Measurements from ENCODE around the gene CCDC171. TPM values are rescaled to one million over a fixed set of nuclear protein-coding genes. Genes with fewer than 3 reads are reported as not detected.

CCDC171 gene
- total and polyA plus RNA-seq, 10 of the 15 experiments (the other 5 are each of a cell fraction or from before 2014, with no cell fraction given): 1.00 to 7.2 (median 2.8) TPM

- WGBS (ENCODE audit: insufficient coverage, insufficient replicate concordance, low lambda C conversion rate, missing lambda C conversion rate): 83% methylated on average over 8 of the region's 8 CpGs
- in situ Hi-C loops (cut with MboI) (no loop called here), intact Hi-C loops (cut with micrococcal nuclease; ENCODE audit: unreplicated experiment) (no loop called here)
- H3K27ac ChIP-seq (ENCODE audit: control insufficient read depth, insufficient read depth): no peak overlapping the region
- BruUV-seq (replicated peaks): no TSS peak
- no peaks in the 10 kb centered on the region for H3K79me2 ChIP-seq (ENCODE audit: control insufficient read depth, insufficient read depth, low read length)
- H3K36me3 ChIP-seq (ENCODE audit: control insufficient read depth in 2 of 2, insufficient read depth in 2 of 2, low read length in 1 of 2): no peaks in the 10 kb centered on the region
- DNase-seq (ENCODE audit: low read depth, low spot score) (no peak), FAIRE-seq (no peak), ATAC-seq (no peak)
- no peak for TF ChIP-seq TCF12 (IDR thresholded peaks at IDR 0.05; ENCODE audit: low read depth, low read length)
- no peak for TF ChIP-seq GATAD2B (conservative IDR thresholded peaks at IDR 0.05; ENCODE audit: low read depth)
- TF ChIP-seq, protein P1, sequence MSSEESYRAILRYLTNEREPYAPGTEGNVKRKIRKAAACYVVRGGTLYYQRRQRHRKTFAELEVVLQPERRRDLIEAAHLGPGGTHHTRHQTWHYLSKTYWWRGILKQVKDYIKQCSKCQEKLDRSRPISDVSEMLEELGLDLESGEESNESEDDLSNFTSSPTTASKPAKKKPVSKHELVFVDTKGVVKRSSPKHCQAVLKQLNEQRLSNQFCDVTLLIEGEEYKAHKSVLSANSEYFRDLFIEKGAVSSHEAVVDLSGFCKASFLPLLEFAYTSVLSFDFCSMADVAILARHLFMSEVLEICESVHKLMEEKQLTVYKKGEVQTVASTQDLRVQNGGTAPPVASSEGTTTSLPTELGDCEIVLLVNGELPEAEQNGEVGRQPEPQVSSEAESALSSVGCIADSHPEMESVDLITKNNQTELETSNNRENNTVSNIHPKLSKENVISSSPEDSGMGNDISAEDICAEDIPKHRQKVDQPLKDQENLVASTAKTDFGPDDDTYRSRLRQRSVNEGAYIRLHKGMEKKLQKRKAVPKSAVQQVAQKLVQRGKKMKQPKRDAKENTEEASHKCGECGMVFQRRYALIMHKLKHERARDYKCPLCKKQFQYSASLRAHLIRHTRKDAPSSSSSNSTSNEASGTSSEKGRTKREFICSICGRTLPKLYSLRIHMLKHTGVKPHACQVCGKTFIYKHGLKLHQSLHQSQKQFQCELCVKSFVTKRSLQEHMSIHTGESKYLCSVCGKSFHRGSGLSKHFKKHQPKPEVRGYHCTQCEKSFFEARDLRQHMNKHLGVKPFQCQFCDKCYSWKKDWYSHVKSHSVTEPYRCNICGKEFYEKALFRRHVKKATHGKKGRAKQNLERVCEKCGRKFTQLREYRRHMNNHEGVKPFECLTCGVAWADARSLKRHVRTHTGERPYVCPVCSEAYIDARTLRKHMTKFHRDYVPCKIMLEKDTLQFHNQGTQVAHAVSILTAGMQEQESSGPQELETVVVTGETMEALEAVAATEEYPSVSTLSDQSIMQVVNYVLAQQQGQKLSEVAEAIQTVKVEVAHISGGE (CRISPR knock-in tag; IDR thresholded peaks at IDR 0.05): no peak
- no peak for TF ChIP-seq IRF4 (IDR thresholded peaks at IDR 0.05; ENCODE audit: low read depth, low read length)
- TF ChIP-seq ZSCAN29 (IDR thresholded peaks at IDR 0.05): no peak
- no peak for TF ChIP-seq SMAD1 (IDR thresholded peaks at IDR 0.05; ENCODE audit: low read depth, partially characterized antibody)
- CTCF ChIA-PET: interaction anchor here (1.7 to 5.0 kb wide), 3 partner anchors 9 to 19 kb away, joined by 6 to 23 read pairs (median 10); no protein-coding TSS in a partner anchor
- SMC1A ChIA-PET (ENCODE audit: uncharacterized antibody, unreplicated experiment): interaction anchor here (1.5 to 7.5 kb wide), 3 partner anchors 13 to 56 kb away, joined by 3 to 57 read pairs (median 4); partner anchors contain the start of gene PSIP1
- POLR2A ChIA-PET: no interaction called here
- H3K4me1 ChIP-seq (ENCODE audit: control insufficient read depth, insufficient read depth, low read length): peaks cover 12% of the 10 kb centered on the region; the same call in 1 of the 2 replicates
- H4K20me1 ChIP-seq (ENCODE audit: control insufficient read depth, insufficient read depth): no peaks in the 10 kb centered on the region
- no peaks in the 10 kb centered on the region for H3K27me3 ChIP-seq (replicated peaks in 1 of 2; ENCODE audit: control insufficient read depth in 2 of 2, insufficient read depth in 2 of 2, low read length in 1 of 2)
- H3K9me3 ChIP-seq (replicated peaks; ENCODE audit: control insufficient read depth, insufficient read depth, low read length): no peaks in the 10 kb centered on the region; the same call in 1 of the 3 replicates
- no peak overlapping the region for H3K9ac ChIP-seq (ENCODE audit: control insufficient read depth, insufficient read depth, low read length)
- no peak overlapping the region for H3K4me3 ChIP-seq
- RAD21 ChIA-PET (ENCODE audit: unreplicated experiment): interaction anchor here (2.6 kb wide), 1 partner anchor 13 kb away, joined by 9 read pairs; no protein-coding TSS in a partner anchor
- no peak overlapping the region for H3K4me2 ChIP-seq (ENCODE audit: control insufficient read depth, insufficient read depth)
- H2AFZ ChIP-seq (ENCODE audit: control insufficient read depth, low read depth, low read length): no peak overlapping the region
Observed at GRCh38 chr9:15524845-15525455, 27.9 kb upstream of the CCDC171 start.

All from GM12878 (cell line).